Mesothelial cell of epicardium (in vitro differentiated cells): ENCODE data around the gene TMEM209. TPM values are rescaled to one million over a fixed set of nuclear protein-coding genes. Genes with fewer than 3 reads are reported as not detected.

ENCODE experiments used
- DNase-seq, 2 experiments: peaks; one replicate each; pipeline ENCODE4 v3.0.0; 2021; ENCODE audit warnings: low spot score in 2 of 2; ENCODE audit not compliant: unreplicated experiment in 2 of 2
- H3K27ac Mint-ChIP-seq: 2 replicates; pipeline ENCODE4 v1.8.0; 2021; ENCODE audit warnings: mixed read lengths
- H3K27me3 Mint-ChIP-seq: 2 replicates; pipeline ENCODE4 v1.8.0; 2021; ENCODE audit warnings: low read depth, mixed read lengths
- H3K36me3 Mint-ChIP-seq: 2 replicates; pipeline ENCODE4 v1.8.0; 2021; ENCODE audit warnings: mixed read lengths
- H3K4me1 Mint-ChIP-seq: 2 replicates; pipeline ENCODE4 v1.8.0; 2021; ENCODE audit warnings: mixed read lengths
- H3K4me3 Mint-ChIP-seq: 2 replicates; pipeline ENCODE4 v1.8.0; 2021; ENCODE audit warnings: mild to moderate bottlenecking, moderate library complexity, mixed read lengths
- H3K9me3 Mint-ChIP-seq: 2 replicates; pipeline ENCODE4 v1.8.0; 2021; ENCODE audit warnings: mixed read lengths
- CTCF ChIP-seq: fragments of 200-600 bp; sonication (generic); IDR thresholded peaks from one replicate; pipeline ENCODE4 v1.5.0; 2021; ENCODE audit warnings: antibody characterized with exemption; ENCODE audit not compliant: unreplicated experiment
- total RNA-seq: library from RNA; stranded (reverse); gene quantifications from 3 replicates; pipeline ENCODE4 v1.2.1, GENCODE V29; 2021

TMEM209 gene
- total RNA-seq, 1 donor from 2014 or later = 27.8 TPM

- H3K4me3 Mint-ChIP-seq = no peak overlapping the region
- H3K9me3 Mint-ChIP-seq = peaks cover 7% of the 10 kb centered on the region
These were observed 90.4 kb downstream of the TMEM209 start for GRCh38 chr7:130114776-130115175.

More at GRCh38 chr7:130114776-130115175, 90.4 kb downstream of the TMEM209 start:
- TF ChIP-seq CTCF = no peak
- Mint-ChIP-seq H3K27ac (peak overlapping the region; percentile 4), H3K27me3 (no peaks in the 10 kb centered on the region), H3K36me3 (peaks cover 22% of the 10 kb centered on the region), H3K4me1 (peaks cover 17% of the 10 kb centered on the region)
- DNase-seq = no peak

Other genes starting within 250 kb of the TMEM209 start
- gene ZC3HC1, start 154.0 kb downstream of the TMEM209 start, total RNA-seq = 21.0 to 25.7 TPM (median 22.4 TPM) in 3 replicates
- 44.4 to 50.4 TPM (median 45.9 TPM) in 3 replicates for gene KLHDC10, start 134.9 kb downstream of the TMEM209 start, total RNA-seq
- gene SSMEM1, start 2.5 kb upstream of the TMEM209 start, total RNA-seq = not detected in 3 replicates
- gene CPA2, start 61.5 kb upstream of the TMEM209 start, total RNA-seq = 0.54 to 0.73 TPM (median 0.72 TPM) in 3 replicates
- gene CPA4, start 87.8 kb upstream of the TMEM209 start, total RNA-seq = 3.9 to 5.8 TPM (median 4.1 TPM) in 3 replicates
- gene CPA5, start 139.4 kb upstream of the TMEM209 start, total RNA-seq = 0.58 TPM in 1 of 3 replicates, not detected in the others
- gene CPA1, start 175.1 kb upstream of the TMEM209 start, total RNA-seq = 0.75 to 1.4 TPM (median 1.1 TPM) in 3 replicates
- gene CEP41, start 235.6 kb upstream of the TMEM209 start, total RNA-seq = 21.7 to 22.5 TPM (median 22.1 TPM) in 3 replicates